OCI-LY1 (cell line): ENCODE results near the gene HOMER2.

Experiments used
- H2AFZ ChIP-seq: fragments of 200-600 bp; sonication (generic), shearing (Covaris generic); 2 replicates; pipeline ENCODE4 v1.6.0; 2014; ENCODE audit warnings: antibody characterized with exemption, mild to moderate bottlenecking, low read length
- H3F3A ChIP-seq: fragments of 200-600 bp; sonication (generic), shearing (Covaris generic); 2 replicates; pipeline ENCODE4 v1.6.0; 2014; ENCODE audit warnings: mild to moderate bottlenecking, antibody characterized with exemption, low read length, moderate library complexity; ENCODE audit not compliant: insufficient read depth
- H3K27ac ChIP-seq: fragments of 200-600 bp; sonication (generic); 2 replicates; pipeline ENCODE4 v1.5.1; 2014; ENCODE audit warnings: low read length, mixed run types, mild to moderate bottlenecking, low read depth; ENCODE audit not compliant: poor library complexity, severe bottlenecking
- H3K27me3 ChIP-seq: fragments of 200-600 bp; sonication (generic); 2 replicates; pipeline ENCODE4 v1.6.0; 2014; ENCODE audit warnings: antibody characterized with exemption, mild to moderate bottlenecking, low read length, moderate library complexity; ENCODE audit not compliant: insufficient read depth
- H3K36me3 ChIP-seq: fragments of 200-600 bp; sonication (generic); 2 replicates; pipeline ENCODE4 v1.6.1; 2014; ENCODE audit warnings: mild to moderate bottlenecking, antibody characterized with exemption, low read length, moderate library complexity, mixed read lengths; ENCODE audit not compliant: insufficient read depth
- H3K4me1 ChIP-seq: fragments of 200-600 bp; sonication (generic); 2 replicates; pipeline ENCODE4 v1.5.1; 2014; ENCODE audit warnings: mild to moderate bottlenecking, low read length, moderate library complexity; ENCODE audit not compliant: insufficient read depth, severe bottlenecking
- H3K4me2 ChIP-seq: fragments of 200-600 bp; sonication (generic), shearing (Covaris generic); 2 replicates; pipeline ENCODE4 v1.6.1; 2014; ENCODE audit warnings: low read length
- H3K4me3 ChIP-seq: fragments of 200-600 bp; sonication (generic); 2 replicates; pipeline ENCODE4 v1.5.1; 2014; ENCODE audit warnings: low read length, low read depth, mild to moderate bottlenecking, mixed read lengths; ENCODE audit not compliant: poor library complexity, severe bottlenecking
- H3K79me2 ChIP-seq: fragments of 200-600 bp; shearing (Covaris generic); 2 replicates; pipeline ENCODE4 v1.6.1; 2016; ENCODE audit warnings: mixed run types, low read length, mixed read lengths; ENCODE audit not compliant: insufficient read depth
- H3K9ac ChIP-seq: fragments of 200-600 bp; sonication (generic), shearing (Covaris generic); 2 replicates; pipeline ENCODE4 v1.6.1; 2014; ENCODE audit warnings: mild to moderate bottlenecking, low read length, mixed read lengths
- H3K9me2 ChIP-seq: fragments of 200-600 bp; sonication (generic), shearing (Covaris generic); 2 replicates; pipeline ENCODE4 v1.6.1; 2014; ENCODE audit warnings: low read depth, mild to moderate bottlenecking, low read length, mixed read lengths
- H3K9me3 ChIP-seq: fragments of 200-600 bp; shearing (Covaris generic); 2 replicates; pipeline ENCODE4 v1.6.1; 2014; ENCODE audit warnings: low read length, mixed read lengths
- H4K20me1 ChIP-seq: fragments of 200-600 bp; sonication (generic), shearing (Covaris generic); 2 replicates; pipeline ENCODE4 v1.6.0; 2016; ENCODE audit warnings: mild to moderate bottlenecking, low read length; ENCODE audit not compliant: insufficient read depth
- CTCF ChIP-seq: fragments of 200-600 bp; sonication (generic), shearing (Covaris generic); IDR thresholded peaks from 2 replicates; pipeline ENCODE4 v1.5.1; 2017; ENCODE audit warnings: mild to moderate bottlenecking, antibody characterized with exemption, low read length, moderate library complexity, mixed read lengths
- EZH2 ChIP-seq: fragments of 200-600 bp; sonication (generic), shearing (Covaris generic); IDR thresholded peaks from 2 replicates; pipeline ENCODE4 v1.8.0; 2017; ENCODE audit warnings: borderline replicate concordance, mixed run types, mild to moderate bottlenecking, antibody characterized with exemption, low read length, moderate library complexity, mixed read lengths

Gene HOMER2

GRCh38 chr15:82848241-82848993, 104.1 kb downstream of the HOMER2 start:
- Histone ChIP-seq H2AFZ (no peak overlapping the region), H3K27ac (peak overlapping the region; percentile 91), H3K4me1 (peaks cover 97% of the 10 kb centered on the region)

GRCh38 chr15:82847703-82848102, 104.8 kb downstream of the HOMER2 start:
- Histone ChIP-seq H3K9me2 (no peaks in the 10 kb centered on the region), H3K27me3 (no peaks in the 10 kb centered on the region), H3K36me3 (no peaks in the 10 kb centered on the region), H3K79me2 (no peaks in the 10 kb centered on the region), H3F3A (peaks cover 8% of the 10 kb centered on the region; the same call in 1 of the 2 replicates), H3K4me3 (no peak overlapping the region), H3K4me2 (no peak overlapping the region), H3K9ac (no peak overlapping the region), H2AFZ (no peak overlapping the region), H4K20me1 (no peaks in the 10 kb centered on the region), H3K4me1 (peaks cover 91% of the 10 kb centered on the region), H3K9me3 (no peaks in the 10 kb centered on the region), H3K27ac (peak overlapping the region; percentile 91)
- TF ChIP-seq CTCF: no peak
- TF ChIP-seq EZH2: no peak

More at GRCh38 chr15:82848241-82848993, 104.1 kb downstream of the HOMER2 start:
- peak overlapping the region; percentile 34; the same call in 1 of the 2 replicates for H3K9ac ChIP-seq
- no peaks in the 10 kb centered on the region for H3K79me2 ChIP-seq
- no peaks in the 10 kb centered on the region for H4K20me1 ChIP-seq
- no peaks in the 10 kb centered on the region for H3K36me3 ChIP-seq
- TF ChIP-seq CTCF (no peak), EZH2 (no peak)
- H3F3A ChIP-seq: peaks cover 8% of the 10 kb centered on the region; the same call in 1 of the 2 replicates
- H3K4me2 ChIP-seq: peak overlapping the region; percentile 6; the same call in 1 of the 2 replicates
- no peaks in the 10 kb centered on the region for H3K27me3 ChIP-seq
- H3K9me2 ChIP-seq: no peaks in the 10 kb centered on the region
- no peaks in the 10 kb centered on the region for H3K9me3 ChIP-seq
- no peak overlapping the region for H3K4me3 ChIP-seq

- no peak overlapping the region for H2AFZ ChIP-seq
- H3K4me3 ChIP-seq: no peak overlapping the region
- H3K9me3 ChIP-seq: no peaks in the 10 kb centered on the region
- TF ChIP-seq EZH2 (no peak), CTCF (no peak)
- H3F3A ChIP-seq: peaks cover 8% of the 10 kb centered on the region; the same call in 1 of the 2 replicates
- no peak overlapping the region for H3K9ac ChIP-seq
- H3K36me3 ChIP-seq: no peaks in the 10 kb centered on the region
- no peaks in the 10 kb centered on the region for H3K27me3 ChIP-seq
- H3K27ac ChIP-seq: peak overlapping the region; percentile 91
- H4K20me1 ChIP-seq: no peaks in the 10 kb centered on the region
- no peaks in the 10 kb centered on the region for H3K79me2 ChIP-seq
- H3K9me2 ChIP-seq: no peaks in the 10 kb centered on the region
- peaks cover 82% of the 10 kb centered on the region for H3K4me1 ChIP-seq
- H3K4me2 ChIP-seq: no peak overlapping the region
These were observed 105.9 kb downstream of the HOMER2 start for GRCh38 chr15:82846621-82847020.
